Measurements from ENCODE around the gene FLYWCH2. TPM values are rescaled to one million over a fixed set of nuclear protein-coding genes. Genes with fewer than 3 reads are reported as not detected.

FLYWCH2 gene
- total and polyA plus RNA-seq, 3 donors from 2014 or later, result 42.3 to 96.5 (median 96.1) TPM

DNA sequence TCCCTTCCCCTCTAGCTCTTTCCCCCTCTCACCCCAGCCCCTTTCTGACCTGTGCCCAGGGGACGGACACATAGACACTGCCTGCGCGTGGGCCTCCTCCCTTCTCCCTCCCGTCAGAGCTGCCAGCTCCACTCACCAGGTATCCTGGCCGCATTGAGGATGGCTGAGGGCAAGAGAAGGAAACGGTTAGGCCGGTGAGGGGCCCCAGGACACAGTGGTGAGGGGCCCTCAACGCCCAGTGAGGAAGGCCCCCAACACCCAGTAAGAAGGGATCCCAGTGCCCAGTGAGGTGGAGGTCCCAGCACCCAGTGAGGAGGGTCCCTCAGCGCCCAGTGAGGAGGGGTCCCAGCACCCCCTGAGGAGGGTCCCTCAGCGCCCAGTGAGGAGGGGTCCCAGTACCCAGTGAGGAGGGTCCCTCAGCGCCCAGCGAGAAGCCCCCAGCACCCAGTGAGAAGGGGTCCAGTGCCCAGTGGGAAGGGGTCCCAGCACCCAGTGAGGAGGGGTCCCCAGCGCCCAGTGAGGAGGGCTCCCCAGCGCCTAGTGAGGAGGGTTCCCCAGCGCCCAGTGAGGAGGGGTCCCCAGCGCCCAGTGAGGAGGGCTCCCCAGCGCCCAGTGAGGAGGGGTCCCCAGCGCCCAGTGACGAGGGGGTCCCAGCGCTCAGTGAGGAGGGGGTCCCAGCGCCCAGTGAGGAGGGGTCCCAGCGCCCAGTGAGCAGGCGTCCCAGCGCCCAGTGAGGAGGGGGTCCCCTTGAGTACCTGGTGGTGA lies 26.1 kb upstream of the FLYWCH2 start:
- Histone ChIP-seq H3K9me3 (no peaks in the 10 kb centered on the region), H3K4me3 (no peak overlapping the region), H3K27me3 (no peaks in the 10 kb centered on the region), H3K27ac (no peak overlapping the region), H3K36me3 (ENCODE audit: low read depth, missing control alignments) (no peaks in the 10 kb centered on the region), H3K4me1 (peaks cover 3% of the 10 kb centered on the region)
- DNase-seq, result no peak
- WGBS, 2 donors, result 66 to 74% methylated on average over 6 to 23 of the region's 24 CpGs
- TF ChIP-seq, protein P1, sequence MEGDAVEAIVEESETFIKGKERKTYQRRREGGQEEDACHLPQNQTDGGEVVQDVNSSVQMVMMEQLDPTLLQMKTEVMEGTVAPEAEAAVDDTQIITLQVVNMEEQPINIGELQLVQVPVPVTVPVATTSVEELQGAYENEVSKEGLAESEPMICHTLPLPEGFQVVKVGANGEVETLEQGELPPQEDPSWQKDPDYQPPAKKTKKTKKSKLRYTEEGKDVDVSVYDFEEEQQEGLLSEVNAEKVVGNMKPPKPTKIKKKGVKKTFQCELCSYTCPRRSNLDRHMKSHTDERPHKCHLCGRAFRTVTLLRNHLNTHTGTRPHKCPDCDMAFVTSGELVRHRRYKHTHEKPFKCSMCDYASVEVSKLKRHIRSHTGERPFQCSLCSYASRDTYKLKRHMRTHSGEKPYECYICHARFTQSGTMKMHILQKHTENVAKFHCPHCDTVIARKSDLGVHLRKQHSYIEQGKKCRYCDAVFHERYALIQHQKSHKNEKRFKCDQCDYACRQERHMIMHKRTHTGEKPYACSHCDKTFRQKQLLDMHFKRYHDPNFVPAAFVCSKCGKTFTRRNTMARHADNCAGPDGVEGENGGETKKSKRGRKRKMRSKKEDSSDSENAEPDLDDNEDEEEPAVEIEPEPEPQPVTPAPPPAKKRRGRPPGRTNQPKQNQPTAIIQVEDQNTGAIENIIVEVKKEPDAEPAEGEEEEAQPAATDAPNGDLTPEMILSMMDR (IDR thresholded peaks at IDR 0.05), result no peak
- TF ChIP-seq POLR2A (IDR thresholded peaks at IDR 0.05), result no peak
- intact Hi-C loops (cut with DNase I; ENCODE audit: low total_unique reads), result no loop called here

DNA sequence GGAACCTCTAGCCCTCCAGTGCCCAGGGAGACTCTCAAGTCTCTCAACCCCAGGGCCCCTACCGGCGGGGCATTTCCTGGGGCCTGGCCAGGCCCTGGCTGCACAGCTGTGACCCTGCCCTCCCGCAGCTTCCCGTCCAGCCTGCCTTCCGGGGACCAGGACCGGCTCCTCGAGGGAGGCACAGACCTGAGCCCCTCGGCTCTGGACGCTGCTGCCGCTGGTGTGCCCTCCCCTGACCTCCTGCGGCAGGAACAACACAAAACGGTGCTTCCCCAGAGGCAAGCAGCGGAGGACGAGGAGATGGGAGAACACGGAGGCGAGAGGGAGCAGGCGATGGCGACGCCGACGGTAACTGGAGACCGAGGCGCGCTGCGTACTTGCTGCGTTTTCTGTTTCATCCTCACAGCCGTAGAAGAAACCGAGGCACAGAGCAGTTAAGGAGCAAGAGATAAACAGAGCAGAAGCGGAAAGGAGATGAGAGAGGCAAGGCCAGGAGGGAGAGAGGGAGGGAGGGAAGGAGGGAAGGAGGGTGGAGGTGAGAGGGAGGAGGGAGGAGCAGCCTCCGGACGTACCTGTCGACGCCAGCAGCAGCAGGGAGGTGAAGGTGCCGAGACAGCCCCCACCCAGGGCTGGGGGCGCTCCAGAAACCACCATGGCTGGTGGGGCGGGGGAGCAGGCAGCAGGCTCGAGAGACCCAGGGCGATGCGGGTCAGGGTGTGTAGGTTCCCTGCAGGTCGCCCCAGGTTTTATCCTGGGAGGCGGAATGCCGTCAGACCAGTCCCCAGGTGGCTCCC lies 25.4 kb upstream of the FLYWCH2 start, which contains the start of gene PRSS22:
Gene PRSS22 (minus strand): TSS at position 720 of the 794 bp plus-strand sequence. CDS start 66 bp downstream, at position 654.
- DNase-seq, result no peak
- intact Hi-C loops (cut with DNase I; ENCODE audit: low total_unique reads), result no loop called here
- TF ChIP-seq, protein P1 (IDR thresholded peaks at IDR 0.05), result no peak
- TF ChIP-seq POLR2A (IDR thresholded peaks at IDR 0.05), result no peak
- H3K27ac ChIP-seq, result no peak within 1 kb of the TSS
- no peaks in the 10 kb centered on the region for H3K36me3 ChIP-seq (ENCODE audit: low read depth, missing control alignments)
- no peaks in the 10 kb centered on the region for H3K9me3 ChIP-seq
- H3K4me1 ChIP-seq, result peaks cover 3% of the 10 kb centered on the region
- 4 to 5% methylated on average over 25 to 42 of the region's 42 CpGs for WGBS, 2 donors
- H3K4me3 ChIP-seq, result no peak within 1 kb of the TSS
- no peaks in the 10 kb centered on the region for H3K27me3 ChIP-seq

DNA sequence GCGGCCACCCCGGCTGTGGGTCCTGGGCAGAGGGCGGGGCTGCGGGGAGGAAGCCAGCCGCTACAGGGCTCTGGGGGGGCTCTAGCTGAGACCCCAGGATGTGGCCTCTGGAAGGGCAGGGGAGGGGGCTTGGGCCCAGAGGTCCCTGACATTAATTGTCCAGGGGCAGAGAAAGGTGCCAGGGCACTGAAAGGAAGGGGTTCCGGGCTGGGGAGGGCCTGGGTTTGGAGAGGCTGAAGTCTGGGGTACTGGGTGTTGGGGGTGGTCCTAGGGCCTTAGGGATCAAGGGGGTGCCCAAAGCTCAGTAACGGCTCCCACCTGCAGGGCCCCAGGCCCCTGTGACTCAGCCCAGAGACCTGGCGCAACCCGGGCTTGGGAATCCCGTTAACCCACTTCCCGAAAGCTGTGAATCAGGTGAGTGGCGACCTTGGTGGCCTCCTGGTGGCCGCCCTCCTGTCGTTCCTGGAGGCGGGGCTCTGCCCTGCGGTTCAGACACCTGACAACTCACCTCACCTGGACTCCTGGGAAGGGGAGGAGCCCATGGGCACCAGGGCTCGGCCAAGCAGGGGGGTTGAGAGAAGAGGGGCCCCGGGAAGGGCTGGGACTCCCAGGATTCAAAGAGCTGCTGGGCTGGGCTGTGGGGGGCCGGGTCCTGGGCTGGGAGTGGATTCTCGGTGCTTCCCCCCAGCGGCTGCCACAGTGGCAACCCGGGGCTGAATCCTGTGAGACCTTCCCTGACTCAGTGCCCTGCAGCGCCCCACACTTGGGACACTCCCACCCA lies 24.6 kb upstream of the FLYWCH2 start:
- no peaks in the 10 kb centered on the region for H3K9me3 ChIP-seq
- DNase-seq, result no peak
- TF ChIP-seq POLR2A (IDR thresholded peaks at IDR 0.05), result no peak
- TF ChIP-seq, protein P1 (IDR thresholded peaks at IDR 0.05), result no peak
- no peak overlapping the region for H3K4me3 ChIP-seq
- H3K27me3 ChIP-seq, result no peaks in the 10 kb centered on the region
- 20 to 31% methylated on average over 10 to 23 of the region's 23 CpGs for WGBS, 2 donors
- H3K27ac ChIP-seq, result no peak overlapping the region
- no peaks in the 10 kb centered on the region for H3K36me3 ChIP-seq (ENCODE audit: low read depth, missing control alignments)
- intact Hi-C loops (cut with DNase I; ENCODE audit: low total_unique reads), result no loop called here
- peaks cover 3% of the 10 kb centered on the region for H3K4me1 ChIP-seq

DNA sequence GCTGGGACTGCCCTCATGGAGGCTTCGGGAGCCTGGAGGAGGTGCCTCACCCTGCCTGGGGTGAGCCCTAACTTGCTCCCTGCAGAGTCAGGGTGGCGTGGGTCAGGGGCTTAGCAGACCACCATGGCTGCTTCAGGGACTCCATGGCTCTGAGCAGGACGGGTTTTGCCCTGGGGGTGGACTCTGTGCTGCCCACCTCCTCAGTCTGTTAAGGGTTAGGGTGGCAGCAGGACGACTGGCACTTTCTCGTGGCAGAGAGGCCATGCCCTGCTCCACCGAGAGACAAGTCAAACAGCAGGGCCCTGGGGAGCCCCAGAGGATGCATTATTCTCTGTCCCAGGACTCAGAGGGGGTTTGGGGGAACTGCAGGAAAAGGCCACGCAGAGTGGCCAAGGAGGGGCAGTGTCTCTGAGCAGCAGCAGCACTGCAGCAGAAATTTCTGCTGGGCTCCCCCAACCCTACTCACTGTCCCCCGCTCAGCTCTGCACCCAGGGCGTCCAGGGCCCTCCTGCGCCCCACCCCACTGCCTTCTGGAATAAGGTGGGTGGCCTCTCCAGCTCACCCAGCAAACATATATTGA lies 23.2 kb upstream of the FLYWCH2 start:
- Histone ChIP-seq H3K36me3 (ENCODE audit: low read depth, missing control alignments) (no peaks in the 10 kb centered on the region), H3K9me3 (no peaks in the 10 kb centered on the region), H3K27ac (no peak overlapping the region), H3K4me3 (no peak overlapping the region), H3K27me3 (no peaks in the 10 kb centered on the region), H3K4me1 (peaks cover 3% of the 10 kb centered on the region)
- DNase-seq, result no peak
- 62 to 73% methylated on average over 5 to 10 of the region's 10 CpGs for WGBS, 2 donors
- intact Hi-C loops (cut with DNase I; ENCODE audit: low total_unique reads), result no loop called here
- TF ChIP-seq POLR2A (IDR thresholded peaks at IDR 0.05), result no peak
- TF ChIP-seq, protein P1 (IDR thresholded peaks at IDR 0.05), result no peak

Measured in testis (tissue), 3 donors.